ENCODE results near the gene MTFP1.
"Not testable (repeated sequence)": the region's sequence is repeated elsewhere in the genome, so short reads cannot be mapped to it uniquely, and the experiment has no call there.

MTFP1 gene

DNA sequence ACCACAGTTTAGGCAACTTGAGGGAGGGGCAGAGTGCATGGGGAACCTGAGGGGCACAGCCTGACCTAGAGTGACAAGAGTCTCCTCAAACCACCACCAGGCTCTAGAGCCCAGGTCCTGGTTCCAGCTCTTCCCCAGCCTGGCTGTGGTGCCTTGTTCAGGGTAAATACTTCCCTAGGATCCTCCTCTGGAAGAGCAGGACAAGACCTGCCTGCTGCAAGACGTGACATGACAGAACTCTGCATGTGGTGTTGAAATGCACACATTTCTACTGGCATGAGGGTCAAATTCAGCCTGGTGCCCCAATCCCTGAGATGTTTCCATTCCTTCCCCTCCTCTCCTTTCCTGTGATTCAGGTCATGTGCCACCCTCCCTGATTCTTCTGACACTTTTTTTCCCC, 25.4 kb upstream of the MTFP1 start:
- DNase-seq = no peak

DNA sequence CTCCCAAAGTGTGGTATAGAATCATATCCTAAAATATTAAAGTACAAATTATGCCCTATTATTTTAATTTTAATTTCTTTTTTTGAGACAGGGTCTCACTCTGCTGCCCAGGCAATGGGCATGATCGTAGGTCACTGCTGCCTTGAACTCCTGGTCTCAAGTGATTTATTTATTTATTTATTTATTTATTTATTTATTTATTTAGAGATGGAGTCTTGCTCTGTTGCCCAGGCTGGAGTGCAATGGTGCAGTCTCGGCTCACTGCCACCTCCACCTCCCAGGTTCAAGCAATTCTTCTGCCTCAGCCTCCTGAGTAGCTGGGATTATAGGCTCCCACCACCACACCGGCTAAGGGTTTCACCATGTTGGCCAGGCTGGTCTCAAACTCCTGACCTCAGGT, 24.5 kb upstream of the MTFP1 start:
- DNase-seq = not testable (repeated sequence)

DNA sequence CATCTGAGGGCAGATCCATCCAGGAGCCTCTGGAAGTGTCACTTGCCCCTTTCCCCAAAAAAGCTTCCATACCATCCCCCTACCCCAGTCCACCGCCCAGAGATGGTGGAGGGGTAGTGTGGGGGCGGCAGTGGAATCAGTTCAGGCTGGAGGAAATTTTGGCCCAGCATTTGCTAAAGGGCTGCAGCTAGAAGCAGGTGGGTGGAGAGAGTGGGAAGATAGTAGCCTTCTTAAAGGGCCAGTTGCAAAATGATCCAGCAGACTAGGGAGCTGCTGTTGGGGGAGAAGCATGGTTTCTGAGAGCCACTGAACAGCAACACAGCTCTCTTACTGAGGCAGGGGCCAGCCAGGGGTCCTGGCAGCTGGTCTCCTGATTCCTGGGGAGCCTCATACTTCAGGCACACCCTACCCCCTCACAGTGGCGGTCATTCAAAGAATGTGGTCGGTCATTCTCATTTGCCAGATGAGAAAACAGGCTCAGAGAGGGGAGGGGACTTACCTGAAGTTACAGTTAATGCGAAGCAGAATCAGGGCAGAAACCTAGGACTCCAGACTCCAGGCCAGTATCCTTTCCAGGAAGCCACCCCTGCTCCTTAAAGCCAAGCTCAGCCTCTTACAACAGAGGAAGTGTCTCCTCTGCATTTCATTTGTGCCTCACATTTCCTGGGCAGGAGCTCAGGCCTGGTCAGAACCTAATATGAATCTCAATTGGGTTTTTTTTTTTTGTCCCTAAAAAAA, 23.4 kb upstream of the MTFP1 start:
- DNase-seq = no peak

DNA sequence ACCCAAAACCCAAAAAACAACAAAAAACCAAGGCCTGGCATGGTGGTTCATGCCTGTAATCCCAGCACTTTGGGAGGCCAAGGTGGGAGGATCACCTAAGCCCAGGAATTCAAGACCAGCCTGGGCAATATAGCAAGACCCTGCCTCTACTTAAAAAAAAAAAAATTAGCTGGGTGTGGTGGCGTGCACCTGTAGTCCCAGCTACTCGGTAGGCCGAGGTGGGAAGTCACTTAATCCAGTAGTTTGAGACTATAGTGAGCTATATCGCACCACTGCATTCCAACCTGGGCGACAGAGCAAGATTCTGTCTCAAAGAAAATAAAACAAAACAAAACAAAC, 22.8 kb upstream of the MTFP1 start:
- DNase-seq = not testable (repeated sequence)

DNA sequence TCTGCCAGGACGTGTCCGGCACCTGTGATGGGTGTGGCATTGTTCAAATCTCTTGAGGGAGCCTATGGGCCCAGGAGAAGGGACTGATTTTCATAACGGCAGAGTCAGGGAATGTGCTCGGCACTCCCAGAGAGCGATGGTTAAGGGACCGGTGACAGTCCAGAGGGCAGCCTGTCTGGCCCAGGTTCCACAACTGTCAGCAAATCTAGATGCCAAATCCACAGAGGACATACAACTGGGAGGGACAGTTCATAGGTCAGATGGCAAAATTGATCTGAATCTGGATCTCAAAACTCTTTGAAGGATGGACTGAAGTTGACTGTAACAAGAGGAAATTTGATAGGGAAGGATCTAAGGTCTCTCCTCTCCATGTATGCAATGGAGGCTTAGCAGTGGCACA, 21.3 kb upstream of the MTFP1 start:
- no peak for DNase-seq

DNA sequence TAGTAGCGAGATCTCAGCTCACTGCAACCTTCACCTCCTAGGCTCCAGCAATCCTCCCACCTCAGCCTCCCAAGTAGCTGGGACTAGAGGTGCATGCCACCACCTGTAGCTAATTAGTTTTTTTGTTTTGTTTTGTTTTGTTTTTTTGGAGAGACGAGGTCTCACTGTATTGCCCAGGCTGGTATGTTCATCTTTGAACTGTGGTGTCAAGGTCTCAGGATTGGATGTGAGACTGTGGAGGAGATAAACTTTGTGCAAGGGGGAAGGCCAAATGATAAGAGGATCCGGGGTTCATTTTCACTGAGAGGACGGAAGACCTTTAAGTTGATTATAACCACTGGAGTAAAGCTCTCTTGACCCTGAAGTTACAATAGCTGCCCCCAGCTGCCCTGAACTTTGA, 19.8 kb upstream of the MTFP1 start:
- DNase-seq = no peak

DNA sequence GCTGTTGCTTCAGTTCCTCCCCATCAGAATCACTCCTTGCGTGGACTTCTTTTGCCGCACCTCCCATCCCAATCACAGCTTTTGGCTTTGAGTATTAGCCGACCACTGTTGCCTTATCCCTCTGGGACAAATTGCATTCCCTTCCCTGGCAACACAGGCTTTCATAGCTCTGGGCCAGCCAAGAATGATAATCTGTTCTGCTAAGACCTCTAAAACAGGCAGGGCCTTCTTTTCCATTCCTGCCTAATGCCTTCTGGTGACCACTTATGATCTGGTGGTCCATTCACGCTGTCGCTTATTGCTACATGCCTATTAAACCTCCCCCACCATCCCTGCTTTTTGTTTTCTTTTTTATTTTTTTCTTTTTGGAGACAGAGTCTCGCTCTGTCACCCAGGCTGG, 19.2 kb upstream of the MTFP1 start:
- DNase-seq = no peak

DNA sequence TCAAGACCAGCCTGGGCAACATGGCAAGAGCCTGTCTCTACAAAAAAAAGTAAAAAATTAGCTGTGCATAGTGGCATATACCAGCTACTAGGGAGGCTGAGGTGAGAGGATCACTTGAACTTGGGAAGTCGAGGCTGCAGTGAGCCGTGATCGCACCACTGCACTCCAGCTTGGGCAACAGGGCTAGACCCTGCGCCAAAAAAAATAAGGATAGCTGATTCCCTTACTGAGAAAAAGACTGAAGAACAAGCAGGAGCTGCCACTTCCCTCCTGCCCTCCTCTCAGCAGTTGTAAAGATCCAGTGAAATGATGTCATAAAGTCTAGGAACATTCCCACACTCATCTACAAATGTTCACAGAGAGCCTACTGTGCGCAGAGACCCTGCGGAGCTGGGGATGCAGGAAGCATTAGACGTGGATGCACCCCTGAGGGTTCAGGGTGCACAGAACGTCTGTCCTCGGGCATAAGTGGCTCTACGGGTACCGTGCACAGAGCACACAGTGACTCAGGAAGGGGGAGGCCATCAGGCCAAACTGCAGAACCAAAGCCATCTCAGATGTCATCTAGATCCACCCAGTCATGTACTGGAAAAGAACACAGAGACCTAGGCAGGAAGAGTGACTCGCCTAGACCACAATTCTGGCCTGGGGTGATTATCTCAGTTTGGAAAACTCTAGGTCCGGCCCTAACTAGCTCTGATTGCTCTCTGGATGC, 17.0 kb upstream of the MTFP1 start:
- no peak for DNase-seq

DNA sequence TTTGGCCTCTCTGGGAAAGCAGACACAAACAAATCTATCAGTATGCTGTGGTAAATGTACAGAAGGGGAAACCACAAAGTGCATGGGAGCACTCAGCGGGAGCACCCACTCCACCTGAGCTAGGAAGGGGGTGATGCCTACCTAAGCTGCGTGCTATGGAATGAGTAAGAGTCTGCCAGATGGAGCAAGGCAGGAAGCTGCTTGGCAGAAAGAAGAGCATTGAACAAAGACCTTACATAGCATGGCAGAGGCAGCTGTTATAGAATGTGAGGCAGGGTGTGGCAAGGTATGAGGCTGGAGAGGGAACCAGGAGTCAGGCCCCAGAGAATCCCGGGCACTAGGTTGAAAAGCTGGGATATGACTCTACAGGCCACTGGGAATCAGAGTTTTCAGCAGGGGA, 13.8 kb upstream of the MTFP1 start:
- DNase-seq = no peak

DNA sequence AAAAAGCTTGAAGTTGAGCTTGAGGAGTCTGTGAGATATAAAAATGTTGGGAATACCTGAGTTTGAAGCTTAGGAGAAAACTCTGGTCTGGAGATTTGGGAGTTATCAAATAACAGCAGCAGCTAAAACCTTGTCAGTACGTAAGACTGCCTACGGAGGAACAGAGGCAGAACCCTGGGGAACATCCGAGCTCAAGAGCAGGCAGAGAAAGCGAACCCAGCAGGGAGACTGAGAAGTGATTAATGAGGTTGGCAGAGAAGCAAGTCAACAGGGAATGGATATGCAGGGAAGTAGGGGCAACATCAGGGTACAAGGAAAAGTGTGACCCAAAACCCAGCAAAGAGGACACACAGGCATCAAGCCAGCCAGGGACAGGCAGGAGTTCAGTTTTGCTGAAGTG, 12.6 kb upstream of the MTFP1 start:
- no peak for DNase-seq

DNA sequence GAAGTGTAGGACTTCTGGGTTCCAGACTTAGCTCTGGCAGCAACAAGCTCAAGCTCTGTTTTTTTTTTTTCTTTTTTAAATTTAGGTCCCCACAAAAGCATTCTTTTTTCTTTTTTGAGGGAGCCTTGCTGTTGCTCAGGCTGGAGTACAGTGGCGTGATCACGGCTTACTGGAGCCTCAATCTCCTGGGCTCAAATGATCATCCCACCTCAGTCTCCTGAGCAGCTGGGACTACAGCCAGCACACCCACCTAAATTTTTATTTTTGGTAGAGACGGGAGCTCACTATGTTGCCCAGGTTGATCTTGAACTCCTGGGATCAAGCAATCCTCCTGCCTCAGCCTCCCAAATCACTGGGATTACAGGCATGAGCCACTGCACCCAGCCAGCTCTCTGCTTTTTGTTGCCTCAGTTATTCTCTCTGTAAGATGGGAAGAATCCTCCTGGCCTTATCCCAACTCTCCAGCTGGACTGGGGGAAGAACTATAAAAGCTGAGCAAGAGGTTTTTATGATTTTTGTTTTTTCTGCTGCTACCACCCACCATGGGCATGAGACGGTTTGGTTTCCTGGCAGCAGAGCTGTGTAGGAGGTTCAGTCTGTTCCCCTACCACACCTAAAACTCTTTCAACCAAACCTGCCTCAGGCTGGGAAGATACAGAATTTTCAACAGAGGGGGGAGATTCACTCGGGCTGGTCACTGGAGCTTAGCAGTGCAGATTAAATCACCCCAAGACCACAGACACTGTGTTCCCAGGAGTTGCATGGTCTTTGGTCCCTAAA, 11.6 kb upstream of the MTFP1 start:
- no peak for DNase-seq

DNA sequence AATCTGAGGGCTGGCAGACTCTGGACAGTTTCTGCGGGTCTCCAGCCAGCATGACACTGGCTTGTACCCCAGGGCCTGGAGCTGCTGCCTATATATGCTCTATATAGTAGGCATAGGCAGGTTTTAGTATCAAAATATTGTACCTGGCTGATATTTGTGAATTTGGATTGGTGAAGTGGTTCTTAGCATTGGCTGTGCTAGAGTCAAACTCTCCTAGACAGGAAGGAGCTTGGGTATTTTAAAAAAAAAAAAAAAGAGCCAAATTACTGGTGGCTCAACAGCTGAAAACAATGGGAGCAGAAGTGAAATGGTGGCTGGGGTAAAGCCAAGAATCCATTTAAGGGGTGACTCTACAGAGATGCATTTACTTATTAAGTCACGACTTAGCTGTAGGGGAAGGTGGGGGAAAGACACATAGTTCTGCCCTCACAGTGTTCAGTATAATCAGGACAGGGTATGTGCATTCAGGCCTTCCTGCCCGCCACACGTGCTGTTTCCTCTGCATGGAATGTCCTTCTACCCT, 11.0 kb upstream of the MTFP1 start:
- DNase-seq = no peak

DNA sequence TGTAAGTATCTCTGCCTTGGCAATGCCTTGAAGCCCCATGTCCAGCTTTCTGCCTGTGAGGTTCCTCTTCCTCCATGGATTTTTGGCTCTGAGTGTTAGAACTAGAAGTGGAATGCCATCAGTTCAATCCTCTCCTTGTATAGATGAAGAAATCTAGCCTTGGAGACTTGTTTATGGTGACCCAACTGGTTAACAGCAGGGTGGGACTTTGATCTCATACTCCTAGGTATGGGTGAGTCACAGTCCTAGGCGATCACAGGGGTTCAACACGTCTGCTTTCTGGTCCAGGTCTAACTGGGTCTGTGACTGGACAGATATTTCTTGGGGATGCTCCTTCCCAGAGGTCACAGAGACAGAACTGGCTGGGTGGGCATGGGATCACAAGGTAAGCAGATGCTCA, 9.2 kb upstream of the MTFP1 start:
- no peak for DNase-seq

DNA sequence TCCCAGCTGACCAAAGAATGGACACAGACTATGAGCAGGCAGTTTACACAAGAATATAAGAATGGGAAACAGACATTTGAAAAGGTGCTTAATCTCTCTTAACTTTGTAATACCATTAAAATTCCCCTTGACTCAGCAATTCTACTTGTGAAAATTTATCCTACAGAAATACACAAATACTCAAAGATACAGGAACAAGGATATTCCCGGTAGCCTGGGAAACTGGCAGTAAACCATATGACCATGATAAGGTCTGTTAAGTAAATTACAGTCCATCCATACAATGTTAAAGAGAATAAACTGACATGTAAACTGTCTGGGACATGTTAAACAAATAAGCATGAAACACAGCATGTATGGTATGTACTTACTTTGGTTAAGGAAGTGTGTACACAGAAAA, 8.7 kb upstream of the MTFP1 start:
- DNase-seq = no peak

DNA sequence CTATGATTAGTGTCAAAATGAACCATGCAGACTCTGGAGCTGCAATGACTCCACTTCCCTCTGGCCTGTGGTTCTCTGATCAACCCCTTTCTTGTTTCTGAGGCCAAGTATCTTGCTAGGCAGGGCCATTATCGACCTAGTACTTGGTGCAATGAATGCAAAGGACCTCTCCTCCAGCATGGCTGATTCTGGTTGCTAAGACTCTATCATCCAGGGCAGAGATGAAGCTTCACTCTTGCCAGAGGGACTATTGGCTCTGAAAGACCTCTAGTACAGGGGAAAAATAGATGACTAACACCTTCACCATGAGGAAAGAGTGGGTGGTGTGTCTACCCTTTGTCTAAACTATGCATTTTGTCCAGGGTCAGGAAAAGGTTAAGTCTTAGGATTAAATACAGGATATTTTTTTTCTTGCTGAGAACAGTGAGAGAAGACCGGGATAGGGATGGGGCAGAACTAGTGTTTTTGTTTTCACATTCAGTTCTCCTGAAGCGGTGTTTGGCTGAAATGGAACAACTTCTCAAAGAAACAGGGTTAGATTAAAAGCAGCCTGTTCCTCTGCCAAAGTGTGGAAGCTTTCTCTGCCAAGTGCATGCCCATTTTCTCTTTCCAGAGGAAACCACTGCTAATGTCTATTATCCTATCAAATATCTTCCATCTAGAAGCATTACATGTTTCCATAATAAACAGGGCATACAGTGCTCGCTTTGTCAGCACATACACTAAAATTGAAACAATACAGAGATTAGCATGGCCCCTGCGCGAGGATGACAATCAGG, 5.0 kb upstream of the MTFP1 start:
- DNase-seq = no peak

DNA sequence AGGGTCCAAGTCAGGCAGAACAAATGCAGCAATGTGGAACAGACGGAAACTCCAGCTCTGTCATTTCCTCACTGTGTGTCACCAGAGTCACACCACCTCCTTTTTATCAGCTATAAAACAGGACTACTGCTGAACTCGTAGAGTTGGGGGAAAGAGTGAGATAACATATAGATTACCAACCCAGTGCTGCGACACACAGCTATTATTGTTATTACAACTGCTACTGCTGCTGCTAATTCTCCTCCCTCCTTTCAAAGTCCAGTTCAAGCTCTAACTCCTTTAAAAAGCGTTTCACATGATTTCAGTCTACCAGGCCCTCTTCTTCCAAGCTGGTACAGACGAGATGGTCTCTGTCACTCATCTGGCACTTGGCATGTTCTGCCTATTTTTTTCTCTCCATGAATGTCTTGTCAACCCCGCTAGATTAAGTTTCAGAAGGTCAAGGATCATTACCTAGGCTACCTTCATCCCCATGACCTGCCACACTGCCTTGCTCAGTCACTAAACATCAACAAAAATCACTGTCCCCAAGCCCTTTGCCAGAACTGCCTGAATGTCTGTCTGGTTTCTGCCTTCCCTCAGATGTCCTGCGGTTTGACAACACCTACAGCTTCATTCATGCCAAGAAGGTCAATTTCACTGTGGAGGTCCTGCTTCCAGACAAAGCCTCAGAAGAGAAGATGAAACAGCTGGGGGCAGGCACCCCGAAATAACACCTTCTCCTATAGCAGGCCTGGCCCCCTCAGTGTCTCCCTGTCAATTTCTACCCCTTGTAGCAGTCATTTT, 3.7 kb upstream of the MTFP1 start:
- no peak for DNase-seq

DNA sequence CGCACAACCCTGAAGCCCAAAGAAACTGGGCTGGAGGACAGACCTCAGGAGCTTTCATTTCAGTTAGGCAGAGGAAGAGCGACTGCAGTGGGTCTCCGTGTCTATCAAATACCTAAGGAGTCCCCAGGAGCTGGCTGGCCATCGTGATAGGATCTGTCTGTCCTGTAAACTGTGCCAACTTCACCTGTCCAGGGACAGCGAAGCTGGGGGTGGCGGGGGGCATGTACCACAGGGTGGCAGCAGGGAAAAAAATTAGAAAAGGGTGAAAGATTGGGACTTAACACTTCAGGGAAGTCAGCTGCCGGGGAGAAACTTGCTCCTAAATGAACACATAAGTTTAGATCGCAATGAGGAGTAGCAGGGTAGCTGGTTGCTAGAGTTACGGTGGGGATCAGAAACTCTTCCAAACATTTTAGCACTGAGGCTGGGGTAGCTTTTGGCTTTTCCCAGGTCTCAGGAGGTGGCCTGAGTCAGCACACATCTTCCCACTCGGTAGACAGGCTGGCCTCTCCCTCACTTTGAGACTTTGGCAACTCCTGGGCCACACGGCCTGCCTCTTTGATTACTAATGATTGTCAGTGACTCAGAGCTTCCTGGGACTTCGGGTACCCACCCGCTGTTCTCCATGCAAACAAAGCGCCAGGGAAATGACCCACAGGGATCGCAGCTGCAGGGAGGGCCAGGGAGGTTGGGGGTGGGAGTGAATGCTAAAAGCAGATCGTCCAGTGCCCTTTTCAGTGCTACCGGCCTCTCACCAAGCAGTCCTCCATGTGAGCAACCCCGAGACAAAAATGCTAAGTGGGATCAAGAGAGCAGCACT, 2.9 kb upstream of the MTFP1 start:
- DNase-seq = no peak

DNA sequence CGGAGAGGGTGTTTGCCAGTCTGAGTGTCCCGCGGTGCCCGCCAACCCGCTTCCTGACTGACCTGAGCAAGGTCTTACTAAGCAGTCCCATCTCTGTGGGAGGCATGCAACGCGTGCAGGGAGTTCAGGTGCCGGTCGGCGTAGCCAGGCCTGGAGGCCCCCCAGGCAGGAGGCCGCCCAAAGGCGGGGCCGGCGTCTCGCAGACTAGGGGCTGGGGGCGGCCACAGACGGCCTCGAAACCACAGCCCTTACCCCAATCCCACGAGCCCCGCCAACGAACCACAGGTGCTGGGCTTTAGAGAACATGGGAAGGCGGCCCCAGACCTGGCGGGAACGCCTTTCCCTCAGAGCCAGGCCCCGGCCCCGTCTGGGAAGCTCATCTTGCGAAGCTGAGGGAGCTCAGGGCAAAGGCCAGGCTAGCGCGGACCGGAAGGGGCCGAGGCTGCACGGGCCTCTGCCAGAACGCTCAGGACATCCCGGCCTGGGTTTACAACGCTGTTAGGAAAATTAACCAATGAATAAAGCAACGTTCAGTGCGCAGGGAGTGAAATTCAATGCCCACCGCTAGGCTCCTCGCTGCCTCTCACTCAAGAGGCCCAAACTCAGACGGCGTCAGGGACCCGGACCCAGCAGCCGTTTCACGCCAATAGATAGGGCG, 2.1 kb upstream of the MTFP1 start:
- peak; percentile 96 for DNase-seq

DNA sequence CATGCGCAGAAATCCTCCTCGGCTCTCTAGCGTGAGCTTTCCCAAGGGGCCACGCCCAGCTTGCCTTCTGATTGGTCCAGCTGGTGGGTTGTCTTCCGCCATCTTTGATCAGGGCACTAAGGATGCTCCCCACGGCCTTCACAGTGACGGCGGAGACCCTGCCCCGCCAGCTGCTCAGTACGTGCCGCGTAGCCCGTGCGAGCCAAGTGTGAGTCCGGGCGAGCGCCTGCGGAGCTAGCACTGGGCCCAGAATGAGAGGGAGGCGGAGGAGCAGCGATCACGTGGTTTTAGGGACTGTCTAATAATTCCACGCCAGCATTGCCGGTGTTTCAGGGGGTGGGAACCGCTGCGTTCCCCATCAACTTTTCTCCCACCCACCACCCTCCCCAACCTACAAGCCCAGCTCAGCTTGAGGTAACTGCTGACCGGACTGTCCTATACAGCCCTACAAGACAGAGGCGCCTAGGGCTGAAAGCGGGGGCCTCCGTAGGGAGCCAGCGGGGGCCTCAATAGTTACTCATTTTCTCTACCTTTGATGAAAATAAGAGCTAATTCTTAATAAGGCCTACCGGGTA, 1.5 kb upstream of the MTFP1 start:
- DNase-seq = no peak

Measured in right kidney (tissue), 1 donor.